Common myeloid progenitor, CD34-positive (primary cell): ENCODE data around the gene PAMR1.

Experiments used
- CTCF ChIA-PET: fragments of 350-600 bp; sonication (Branson Sonifier 250); formaldehyde crosslinking; loops from one replicate; lab custom pipeline; 2021; ENCODE audit warnings: antibody characterized with exemption; lab: Charles Lee
- POLR2A ChIA-PET: fragments of 350-600 bp; sonication (Branson Sonifier 250); formaldehyde crosslinking; loops from one replicate; lab custom pipeline; 2021; ENCODE audit warnings: antibody characterized with exemption; lab: Charles Lee
- DNase-seq, 3 donors: peaks; one replicate each; pipeline versions ENCODE4 v3.0.0 to v3.0.0-alpha.2; 2013
- H3K27ac ChIP-seq, 2 experiments: 1 replicate in 1 of 2; 2 replicates in 1 of 2; pipeline ENCODE4 v1.7.0; 2013; ENCODE audit warnings: inconsistent platforms in 2 of 2, low read length in 2 of 2, mild to moderate bottlenecking in 2 of 2, low read depth in 1 of 2, moderate library complexity in 1 of 2; ENCODE audit not compliant: severe bottlenecking in 2 of 2, insufficient read depth in 1 of 2, poor library complexity in 1 of 2
- H3K27me3 ChIP-seq, 5 experiments: replicated peaks in 2 of 5; 1 replicate in 3 of 5; 2 replicates in 2 of 5; pipeline versions ENCODE4 v1.6.1 to v1.7.0; 2013; ENCODE audit warnings: low read length in 4 of 5, mild to moderate bottlenecking in 2 of 5, moderate library complexity in 2 of 5, inconsistent platforms in 1 of 5; ENCODE audit not compliant: insufficient read depth in 5 of 5, control insufficient read depth in 4 of 5
- H3K36me3 ChIP-seq, 4 experiments: 1 replicate in 2 of 4; 2 replicates in 2 of 4; pipeline versions ENCODE4 v1.6.1 to v1.7.0; 2013; ENCODE audit warnings: low read length in 3 of 4, control low read depth in 1 of 4, mild to moderate bottlenecking in 1 of 4; ENCODE audit not compliant: control insufficient read depth in 4 of 4, insufficient read depth in 4 of 4
- H3K4me1 ChIP-seq, 4 experiments: 1 replicate in 3 of 4; 2 replicates in 1 of 4; pipeline versions ENCODE4 v1.6.1 to v1.7.1; 2013; ENCODE audit warnings: low read length in 3 of 4, mild to moderate bottlenecking in 3 of 4, control low read depth in 1 of 4, inconsistent platforms in 1 of 4, moderate library complexity in 1 of 4; ENCODE audit not compliant: control insufficient read depth in 4 of 4, insufficient read depth in 4 of 4; ENCODE audit errors: control extremely low read depth in 1 of 4
- H3K4me3 ChIP-seq, 7 experiments: 1 replicate in 4 of 7; 2 replicates in 3 of 7; pipeline versions ENCODE4 v1.5.1 to v1.7.0; 2013; ENCODE audit warnings: mild to moderate bottlenecking in 7 of 7, low read length in 6 of 7, moderate library complexity in 6 of 7, inconsistent platforms in 2 of 7, low read depth in 2 of 7, control low read depth in 1 of 7; ENCODE audit not compliant: insufficient read depth in 4 of 7, control insufficient read depth in 1 of 7; ENCODE audit errors: extremely low read depth in 1 of 7
- H3K9me3 ChIP-seq, 5 experiments: 1 replicate in 4 of 5; 2 replicates in 1 of 5; pipeline versions ENCODE4 v1.6.1 to v1.7.1; 2013; ENCODE audit warnings: low read length in 4 of 5, mild to moderate bottlenecking in 2 of 5, inconsistent platforms in 1 of 5, low read depth in 1 of 5, moderate library complexity in 1 of 5; ENCODE audit not compliant: control insufficient read depth in 4 of 5, insufficient read depth in 2 of 5; ENCODE audit errors: control extremely low read depth in 1 of 5
- WGBS: methylation state at CpG from one replicate; pipeline ENCODE4 v1.1.5; 2013; ENCODE audit not compliant: insufficient coverage; 5-methylcytosine and 5-hydroxymethylcytosine counted together

PAMR1 gene

DNA sequence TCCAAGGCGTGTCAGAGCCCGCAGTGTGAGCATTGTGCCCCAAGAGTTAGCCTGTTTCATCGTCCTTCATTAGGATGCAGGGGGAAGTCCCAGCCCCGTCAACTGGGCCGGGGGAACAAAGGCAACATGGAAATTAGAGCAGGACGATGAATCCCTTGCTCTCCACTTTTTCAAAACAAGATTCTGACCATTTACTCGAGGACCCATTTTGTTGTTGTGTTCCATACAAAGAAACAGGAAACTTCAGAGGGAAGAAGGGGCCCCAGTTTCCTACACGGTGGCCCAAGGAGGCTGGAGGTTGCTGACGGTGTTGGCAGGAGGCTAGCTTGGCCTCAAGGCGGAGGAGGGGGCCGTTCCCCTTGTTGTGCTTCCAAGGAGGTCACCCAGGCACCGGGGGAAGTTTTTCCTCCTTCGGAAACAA lies 62.1 kb downstream of the PAMR1 start:
- CTCF ChIA-PET: no interaction called here

DNA sequence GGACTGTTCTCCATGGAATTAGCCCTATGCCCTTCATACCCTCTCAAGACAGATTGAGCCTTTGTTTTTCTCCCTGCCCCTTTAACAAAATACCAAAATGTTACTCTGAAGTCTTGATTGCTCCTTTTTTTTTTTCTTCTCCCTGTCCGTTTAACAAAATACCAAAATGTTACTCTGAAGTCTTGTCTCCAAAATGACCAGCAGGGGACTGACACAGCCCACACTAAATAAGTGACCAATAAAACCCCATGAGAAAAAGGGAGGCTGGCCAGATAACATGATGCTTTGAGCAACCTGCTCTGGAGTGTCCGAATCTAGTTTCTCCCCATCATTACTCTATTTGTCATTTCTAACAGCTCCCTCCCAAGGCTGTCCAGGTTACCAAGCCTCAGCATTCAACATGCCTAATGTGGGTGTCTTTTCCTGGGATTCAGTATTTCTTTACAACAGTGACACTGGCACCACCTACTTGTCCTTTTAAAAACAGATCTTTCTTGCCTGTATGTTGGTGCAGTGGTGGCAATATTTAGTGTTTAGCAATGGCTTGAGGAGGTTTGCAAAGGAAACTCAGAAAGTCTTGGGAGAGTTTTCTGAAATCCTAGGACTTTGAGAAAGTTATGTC lies 63.4 kb downstream of the PAMR1 start:
- CTCF ChIA-PET: no interaction called here
- Histone ChIP-seq H3K4me3 (no peak overlapping the region), H3K4me1 (no peaks in the 10 kb centered on the region), H3K27ac (no peak overlapping the region), H3K36me3 (no peaks in the 10 kb centered on the region), H3K9me3 (no peaks in the 10 kb centered on the region), H3K27me3 (peaks cover 0 to 6% (median 0%) of the 10 kb centered on the region in 5 experiments)
- DNase-seq: no peak
- POLR2A ChIA-PET: no interaction called here
- no CpG with 5 or more reads among the region's 2 CpGs for WGBS

More for the DNA sequence above, 62.1 kb downstream of the PAMR1 start:
- Histone ChIP-seq H3K4me1 (no peaks in the 10 kb centered on the region), H3K36me3 (no peaks in the 10 kb centered on the region), H3K4me3 (no peak overlapping the region), H3K9me3 (no peaks in the 10 kb centered on the region), H3K27me3 (peaks cover 0 to 3% (median 0%) of the 10 kb centered on the region in 5 experiments), H3K27ac (no peak overlapping the region)
- 77% methylated on average over 11 of the region's 13 CpGs for WGBS
- POLR2A ChIA-PET: no interaction called here
- DNase-seq: no peak

DNA sequence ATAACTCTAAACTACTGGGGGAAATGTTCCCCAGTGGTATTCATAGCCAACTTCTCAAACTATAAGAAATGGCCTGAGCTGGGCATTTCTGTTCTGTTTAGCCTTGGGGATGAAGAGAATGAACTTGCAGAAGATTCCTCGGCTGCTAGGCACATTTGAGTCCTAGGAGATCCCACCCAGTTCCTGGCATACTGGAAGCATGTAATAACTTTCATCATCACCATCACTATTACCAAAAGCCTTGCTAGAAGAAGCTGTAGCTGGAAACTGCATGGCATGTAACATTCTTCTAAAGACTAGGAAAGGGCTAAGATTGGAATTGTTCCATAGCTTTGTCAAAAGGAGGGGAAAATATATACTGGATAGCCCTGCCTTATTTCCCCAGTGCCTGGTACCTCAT lies 65.9 kb downstream of the PAMR1 start:
- Histone ChIP-seq H3K4me3 (no peak overlapping the region), H3K27ac (no peak overlapping the region), H3K9me3 (no peaks in the 10 kb centered on the region), H3K27me3 (peaks cover 0 to 6% (median 2%) of the 10 kb centered on the region in 5 experiments), H3K36me3 (no peaks in the 10 kb centered on the region), H3K4me1 (no peaks in the 10 kb centered on the region)
- CTCF ChIA-PET: interaction anchor here (1.8 kb wide), 1 partner anchor 28 kb away, joined by 4 read pairs; no protein-coding TSS in a partner anchor
- POLR2A ChIA-PET: no interaction called here
- no CpG with 5 or more reads among the region's 1 CpG for WGBS
- DNase-seq: no peak

DNA sequence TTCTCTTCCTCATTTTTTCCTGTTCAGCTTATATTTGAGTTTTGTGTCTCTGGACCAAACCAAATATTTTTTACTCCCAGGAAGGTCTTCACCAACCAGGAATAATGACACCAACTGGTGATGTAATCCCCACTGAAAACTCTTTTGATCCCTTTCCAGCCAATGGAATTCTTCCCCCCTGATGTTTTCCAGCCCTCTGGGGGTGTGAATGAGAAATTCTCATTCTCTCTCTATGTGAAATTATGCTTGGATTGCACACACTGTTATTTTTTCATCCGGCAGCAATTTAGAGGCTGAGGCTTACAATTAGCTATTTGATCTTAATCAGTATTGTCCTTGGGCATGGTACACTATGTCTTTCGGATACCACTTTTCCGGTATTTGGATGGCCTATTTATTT lies 66.6 kb downstream of the PAMR1 start:
- H3K4me1 ChIP-seq: no peaks in the 10 kb centered on the region
- ChIA-PET POLR2A (no interaction called here), CTCF (interaction anchor here (1.8 kb wide), 1 partner anchor 28 kb away, joined by 4 read pairs; no protein-coding TSS in a partner anchor)
- H3K4me3 ChIP-seq: no peak overlapping the region
- H3K36me3 ChIP-seq: no peaks in the 10 kb centered on the region
- no peak overlapping the region for H3K27ac ChIP-seq
- H3K9me3 ChIP-seq: no peaks in the 10 kb centered on the region
- peaks cover 0 to 6% (median 2%) of the 10 kb centered on the region in 5 experiments for H3K27me3 ChIP-seq
- WGBS: 100% methylated on average over 2 of the region's 3 CpGs
- DNase-seq: no peak

DNA sequence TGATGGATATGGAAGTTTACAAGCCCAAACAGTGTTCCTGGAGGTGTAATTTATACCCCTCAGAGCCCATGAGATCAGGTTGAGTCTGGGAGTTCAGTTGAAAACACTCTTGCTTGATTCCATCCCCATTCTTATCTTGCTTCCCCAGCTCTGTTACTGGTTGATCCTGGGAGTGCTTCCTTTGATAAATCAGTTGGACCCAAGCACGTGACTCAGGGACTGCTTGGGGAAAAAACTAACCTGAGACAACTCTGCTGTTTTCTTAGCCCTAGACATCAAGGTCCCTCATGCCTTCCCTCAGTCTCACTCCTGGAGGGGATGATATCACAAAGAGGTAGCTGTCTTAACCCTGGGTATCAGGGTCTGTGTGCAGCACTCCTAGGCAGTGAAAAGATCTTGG lies 71.1 kb downstream of the PAMR1 start:
- peaks cover 0 to 4% (median 2%) of the 10 kb centered on the region in 5 experiments for H3K27me3 ChIP-seq
- ChIA-PET POLR2A (no interaction called here), CTCF (no interaction called here)

DNA sequence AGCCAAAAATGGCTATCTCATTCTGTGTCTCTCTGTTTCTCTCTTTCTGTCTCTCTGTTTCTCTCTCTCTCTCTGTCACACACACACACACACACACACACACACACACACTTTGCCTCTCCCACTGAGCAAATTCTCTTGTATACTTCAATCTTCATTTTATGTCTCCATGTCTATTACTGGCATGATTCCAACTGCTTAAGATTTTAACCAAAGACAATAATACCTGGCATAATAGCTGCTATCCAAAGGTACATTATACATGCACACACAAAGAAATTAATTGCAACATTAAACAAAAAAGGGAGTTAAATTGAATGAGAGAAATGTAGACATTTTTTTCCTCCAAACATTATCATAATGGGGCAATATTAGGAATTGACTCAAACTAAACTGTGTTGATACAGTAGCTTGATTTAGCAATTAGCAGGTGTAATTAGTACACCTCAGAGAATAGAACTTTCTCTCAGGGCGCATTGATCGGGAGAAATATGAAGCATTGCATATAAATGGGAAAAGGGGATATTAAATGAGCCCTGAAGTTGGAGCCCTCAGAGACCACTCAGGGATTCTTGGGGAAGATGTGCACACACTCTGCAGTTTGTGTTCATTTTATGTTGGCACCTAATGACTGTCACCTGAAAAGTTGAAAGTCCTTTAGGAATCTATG lies 88.7 kb downstream of the PAMR1 start:
- POLR2A ChIA-PET: no interaction called here
- no peaks in the 10 kb centered on the region for H3K36me3 ChIP-seq
- no peaks in the 10 kb centered on the region for H3K9me3 ChIP-seq
- no peaks in the 10 kb centered on the region for H3K4me1 ChIP-seq
- H3K27ac ChIP-seq: no peak overlapping the region
- no peak for DNase-seq
- CTCF ChIA-PET: no interaction called here
- WGBS: 100% methylated on average over 2 of the region's 2 CpGs
- no peak overlapping the region for H3K4me3 ChIP-seq
- peaks cover 4 to 39% (median 22%) of the 10 kb centered on the region in 5 experiments for H3K27me3 ChIP-seq

More for the DNA sequence above, 71.1 kb downstream of the PAMR1 start:
- Histone ChIP-seq H3K4me3 (no peak overlapping the region), H3K36me3 (no peaks in the 10 kb centered on the region), H3K4me1 (no peaks in the 10 kb centered on the region), H3K27ac (no peak overlapping the region), H3K9me3 (peaks cover 0 to 7% (median 0%) of the 10 kb centered on the region in 5 experiments)
- no peak for DNase-seq
- 17% methylated on average over 1 of the region's 1 CpG for WGBS

DNA sequence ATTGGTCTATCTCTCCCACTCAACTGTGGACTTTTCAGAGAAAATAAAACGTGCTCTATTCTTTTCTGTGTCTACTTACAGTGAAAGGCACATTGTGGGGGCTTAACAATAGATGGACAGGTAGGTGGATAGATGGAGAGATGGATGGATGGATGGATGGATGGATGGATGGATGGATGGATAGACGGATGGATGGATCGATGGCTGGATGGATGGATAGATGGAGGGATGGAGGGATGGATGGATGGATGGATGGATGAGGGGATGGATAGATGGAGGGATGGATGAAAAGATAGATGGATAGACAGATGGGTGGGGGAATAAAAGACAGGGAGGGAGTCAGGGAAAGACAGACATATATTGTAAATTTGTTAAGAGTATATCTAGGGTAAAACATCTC lies 91.8 kb downstream of the PAMR1 start:
- ChIA-PET POLR2A (no interaction called here), CTCF (no interaction called here)
- H3K9me3 ChIP-seq: no peaks in the 10 kb centered on the region
- H3K27ac ChIP-seq: no peak overlapping the region
- H3K4me3 ChIP-seq: no peak overlapping the region
- H3K27me3 ChIP-seq: peaks cover 0 to 37% (median 15%) of the 10 kb centered on the region in 5 experiments
- no peak for DNase-seq
- H3K4me1 ChIP-seq: no peaks in the 10 kb centered on the region
- WGBS: 67% methylated on average over 3 of the region's 3 CpGs
- H3K36me3 ChIP-seq: no peaks in the 10 kb centered on the region
